Neuronal stem cell (in vitro differentiated cells): ENCODE measurements around the gene TXN2.
"Not testable (repeated sequence)": the region's sequence is repeated elsewhere in the genome, so short reads cannot be mapped to it uniquely, and the experiment has no call there.

ENCODE experiments used
- DNase-seq: peaks from one replicate; pipeline ENCODE4 v3.0.0-alpha.2; 2013; ENCODE audit warnings: low spot score
- H2AFZ ChIP-seq: one replicate; pipeline ENCODE4 v1.6.1; 2013; ENCODE audit warnings: mild to moderate bottlenecking, low read length, inconsistent platforms
- H2AK5ac ChIP-seq: 2 replicates; pipeline ENCODE4 v1.6.1; 2013; ENCODE audit warnings: low read depth, mild to moderate bottlenecking, inconsistent platforms, low read length, moderate library complexity, mixed read lengths
- H2BK120ac ChIP-seq: 2 replicates; pipeline ENCODE4 v1.6.1; 2013; ENCODE audit warnings: low read depth, mild to moderate bottlenecking, inconsistent platforms, low read length, moderate library complexity, mixed read lengths
- H2BK12ac ChIP-seq: one replicate; pipeline ENCODE4 v1.6.1; 2013; ENCODE audit warnings: low read length, inconsistent platforms
- H2BK15ac ChIP-seq: 2 replicates; pipeline ENCODE4 v1.6.1; 2013; ENCODE audit warnings: mild to moderate bottlenecking, low read length, inconsistent platforms, mixed read lengths
- H2BK5ac ChIP-seq: one replicate; pipeline ENCODE4 v1.6.1; 2013; ENCODE audit warnings: inconsistent platforms, mild to moderate bottlenecking, low read length, moderate library complexity
- H3K14ac ChIP-seq: one replicate; pipeline ENCODE4 v1.6.1; 2013; ENCODE audit warnings: low read length, inconsistent platforms
- H3K18ac ChIP-seq: 2 replicates; pipeline ENCODE4 v1.6.1; 2013; ENCODE audit warnings: low read length, inconsistent platforms
- H3K23ac ChIP-seq: 2 replicates; pipeline ENCODE4 v1.6.1; 2013; ENCODE audit warnings: low read depth, mild to moderate bottlenecking, mixed read lengths, low read length, inconsistent platforms; ENCODE audit not compliant: poor library complexity
- H3K27ac ChIP-seq: replicated peaks from 3 replicates; pipeline ENCODE4 v1.5.1; 2013; ENCODE audit warnings: low read length, inconsistent platforms
- H3K27me3 ChIP-seq, 3 experiments: 2 replicates each; pipeline ENCODE4 v1.6.1; 2013; ENCODE audit warnings: low read length in 3 of 3, mild to moderate bottlenecking in 2 of 3, inconsistent platforms in 1 of 3, low read depth in 1 of 3, mixed read lengths in 1 of 3, moderate library complexity in 1 of 3; ENCODE audit not compliant: control insufficient read depth in 3 of 3, insufficient read depth in 3 of 3
- H3K36me3 ChIP-seq, 2 donors: replicated peaks in 1 of 2; 2 replicates each; pipeline ENCODE4 v1.6.1; 2013; ENCODE audit warnings: low read length in 2 of 2; ENCODE audit not compliant: control insufficient read depth in 2 of 2, insufficient read depth in 2 of 2
- H3K4ac ChIP-seq: 2 replicates; pipeline ENCODE4 v1.6.1; 2013; ENCODE audit warnings: inconsistent platforms, mild to moderate bottlenecking, low read length, moderate library complexity
- H3K4me1 ChIP-seq, 2 donors: 1 replicate in 1 of 2; 2 replicates in 1 of 2; pipeline ENCODE4 v1.6.1; 2013; ENCODE audit warnings: low read length in 2 of 2, low read depth in 1 of 2; ENCODE audit not compliant: control insufficient read depth in 2 of 2, insufficient read depth in 1 of 2
- H3K4me2 ChIP-seq: one replicate; pipeline ENCODE4 v1.6.1; 2013; ENCODE audit warnings: mild to moderate bottlenecking, low read length, inconsistent platforms; ENCODE audit not compliant: insufficient read depth, poor library complexity, severe bottlenecking
- H3K4me3 ChIP-seq, 2 donors: 2 replicates each; pipeline ENCODE4 v1.5.1; 2013; ENCODE audit warnings: low read length in 2 of 2, mild to moderate bottlenecking in 2 of 2, inconsistent platforms in 1 of 2, moderate library complexity in 1 of 2
- H3K79me1 ChIP-seq: one replicate; pipeline ENCODE4 v1.6.1; 2013; ENCODE audit warnings: low read depth, mild to moderate bottlenecking, inconsistent platforms, low read length, moderate library complexity
- H3K9ac ChIP-seq: one replicate; pipeline ENCODE4 v1.6.1; 2013; ENCODE audit warnings: mild to moderate bottlenecking, low read depth, low read length, inconsistent platforms; ENCODE audit not compliant: poor library complexity
- H3K9me3 ChIP-seq, 2 donors: replicated peaks in 1 of 2; 2 replicates each; pipeline versions ENCODE3 to v1.6.1; 2013; ENCODE audit warnings: low read length in 2 of 2, mild to moderate bottlenecking in 2 of 2, inconsistent platforms in 1 of 2, low read depth in 1 of 2, mixed read lengths in 1 of 2, moderate library complexity in 1 of 2; ENCODE audit not compliant: control insufficient read depth in 2 of 2, insufficient read depth in 1 of 2
- H4K8ac ChIP-seq: one replicate; pipeline ENCODE4 v1.6.1; 2013; ENCODE audit warnings: low read depth, mild to moderate bottlenecking, inconsistent platforms, low read length, moderate library complexity
- H4K91ac ChIP-seq: one replicate; pipeline ENCODE4 v1.6.1; 2013; ENCODE audit warnings: low read length, low read depth, mild to moderate bottlenecking, inconsistent platforms; ENCODE audit not compliant: poor library complexity
- WGBS, 2 donors: extraction: QIAGEN DNeasy Blood & Tissue Kit; methylation state at CpG; one replicate each; pipeline ENCODE4 v1.1.7; 2013; ENCODE audit warnings: missing lambda C conversion rate in 2 of 2, mixed read lengths in 1 of 2; ENCODE audit not compliant: insufficient read length in 2 of 2, insufficient replicate concordance in 1 of 2; ENCODE audit errors: extremely low coverage in 2 of 2; 5-methylcytosine and 5-hydroxymethylcytosine counted together

The TXN2 gene

DNA sequence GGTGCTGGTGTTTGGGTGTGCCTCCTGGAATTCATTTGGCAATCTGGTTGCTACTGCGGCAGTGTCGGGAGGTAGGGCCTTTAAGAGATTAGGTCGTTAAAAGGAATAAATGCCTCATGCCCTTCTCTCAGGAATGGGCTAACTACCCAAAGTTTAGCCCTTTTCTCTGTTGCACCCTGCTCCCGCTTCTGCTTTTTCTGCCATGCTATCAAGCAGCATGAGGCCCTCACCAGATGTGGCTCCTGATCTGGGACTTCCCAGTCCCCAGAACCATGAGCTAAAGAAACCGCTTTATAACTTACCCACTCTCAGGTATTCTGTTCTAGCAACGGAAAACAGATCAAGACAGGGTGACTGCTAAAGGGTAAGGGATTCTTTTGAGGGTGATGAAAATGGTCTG, 41.2 kb upstream of the TXN2 start:
- peaks cover 65 to 95% of the 10 kb centered on the region in 2 donors for H3K36me3 ChIP-seq
- WGBS, 2 donors = no CpG with 5 or more reads among the region's 6 CpGs
- no peak overlapping the region for H2AK5ac ChIP-seq
- H3K18ac ChIP-seq = no peak overlapping the region
- no peaks in the 10 kb centered on the region for H3K4me1 ChIP-seq
- H3K9ac ChIP-seq = no peak overlapping the region
- H3K23ac ChIP-seq = no peak overlapping the region
- H3K27ac ChIP-seq = no peak overlapping the region
- H2BK12ac ChIP-seq = no peak overlapping the region
- no peak overlapping the region for H3K14ac ChIP-seq
- H4K8ac ChIP-seq = no peak overlapping the region
- H3K27me3 ChIP-seq = no peaks in the 10 kb centered on the region
- H2BK120ac ChIP-seq = no peak overlapping the region
- no peak overlapping the region for H2AFZ ChIP-seq
- H3K4me3 ChIP-seq = no peak overlapping the region
- peaks cover 3% of the 10 kb centered on the region for H3K79me1 ChIP-seq
- H3K4ac ChIP-seq = no peak overlapping the region
- no peak for DNase-seq
- no peak overlapping the region for H2BK15ac ChIP-seq
- no peaks in the 10 kb centered on the region for H3K9me3 ChIP-seq
- no peak overlapping the region for H2BK5ac ChIP-seq
- no peak overlapping the region for H3K4me2 ChIP-seq
- H4K91ac ChIP-seq = no peak overlapping the region

DNA sequence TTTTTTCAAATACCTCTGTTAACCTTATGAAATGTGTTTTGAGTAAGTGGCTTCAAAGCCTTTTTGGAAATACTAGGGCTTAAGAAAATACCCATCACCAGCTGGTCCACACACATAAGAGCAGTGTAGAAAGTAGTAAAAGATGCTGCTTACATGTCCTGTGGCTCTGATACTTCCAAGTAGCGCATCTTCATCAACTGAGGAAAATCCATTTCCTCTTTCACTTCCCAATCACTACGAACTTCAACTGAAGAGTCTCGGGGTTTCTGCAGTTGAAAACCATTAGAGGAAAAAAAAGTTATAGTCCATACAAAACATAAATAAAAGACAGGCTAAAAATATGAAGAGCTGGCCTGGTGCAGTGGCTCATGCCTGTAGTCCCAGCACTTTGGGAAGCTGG, 39.0 kb upstream of the TXN2 start:
- Histone ChIP-seq H3K79me1 (no peaks in the 10 kb centered on the region), H4K91ac (no peak overlapping the region), H3K23ac (no peak overlapping the region), H2AK5ac (no peak overlapping the region), H2BK15ac (no peak overlapping the region), H3K9me3 (peaks cover 0 to 1% of the 10 kb centered on the region in 2 donors), H3K4me3 (no peak overlapping the region), H3K4me1 (no peaks in the 10 kb centered on the region), H3K4ac (no peak overlapping the region), H3K27me3 (no peaks in the 10 kb centered on the region), H3K36me3 (peaks cover 72 to 99% of the 10 kb centered on the region in 2 donors), H4K8ac (no peak overlapping the region), H3K27ac (no peak overlapping the region), H3K14ac (no peak overlapping the region), H3K9ac (no peak overlapping the region), H2BK12ac (no peak overlapping the region), H3K18ac (no peak overlapping the region), H3K4me2 (no peak overlapping the region), H2BK5ac (no peak overlapping the region), H2AFZ (no peak overlapping the region), H2BK120ac (no peak overlapping the region)
- DNase-seq = no peak
- WGBS, 2 donors = no CpG with 5 or more reads among the region's 3 CpGs

DNA sequence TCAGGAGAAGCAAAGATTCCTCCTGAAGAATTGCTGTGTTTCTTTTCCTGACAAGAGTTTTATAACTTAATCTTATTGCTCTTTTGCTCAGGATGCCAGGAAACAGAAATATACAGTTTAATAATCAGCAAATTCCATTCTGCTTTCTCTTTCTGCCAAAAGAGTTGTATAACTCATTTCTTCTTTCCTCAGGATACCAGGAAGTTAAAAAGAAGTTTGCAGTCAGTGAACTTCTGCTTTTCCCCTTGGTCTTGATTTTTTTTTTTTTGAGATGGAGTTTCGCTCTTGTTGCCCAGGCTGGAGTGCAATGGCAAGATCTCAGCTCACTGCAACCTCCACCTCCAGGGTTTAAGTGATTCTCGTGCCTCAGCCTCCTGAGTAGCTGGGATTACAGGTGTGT, 38.5 kb upstream of the TXN2 start:
- WGBS, 2 donors = no CpG with 5 or more reads among the region's 2 CpGs
- H2BK120ac ChIP-seq, H3K4me1 ChIP-seq, H3K4me3 ChIP-seq, H3K14ac ChIP-seq, H3K9me3 ChIP-seq, H2AFZ ChIP-seq, H2BK15ac ChIP-seq, H3K4ac ChIP-seq, H3K27me3 ChIP-seq, DNase-seq, H2AK5ac ChIP-seq, H2BK5ac ChIP-seq, H3K9ac ChIP-seq, H3K79me1 ChIP-seq, H3K18ac ChIP-seq, H3K23ac ChIP-seq, H4K8ac ChIP-seq, H2BK12ac ChIP-seq, H3K27ac ChIP-seq, H4K91ac ChIP-seq, H3K4me2 ChIP-seq: not testable (repeated sequence)
- peaks cover 73 to 99% of the 10 kb centered on the region in 2 donors for H3K36me3 ChIP-seq

DNA sequence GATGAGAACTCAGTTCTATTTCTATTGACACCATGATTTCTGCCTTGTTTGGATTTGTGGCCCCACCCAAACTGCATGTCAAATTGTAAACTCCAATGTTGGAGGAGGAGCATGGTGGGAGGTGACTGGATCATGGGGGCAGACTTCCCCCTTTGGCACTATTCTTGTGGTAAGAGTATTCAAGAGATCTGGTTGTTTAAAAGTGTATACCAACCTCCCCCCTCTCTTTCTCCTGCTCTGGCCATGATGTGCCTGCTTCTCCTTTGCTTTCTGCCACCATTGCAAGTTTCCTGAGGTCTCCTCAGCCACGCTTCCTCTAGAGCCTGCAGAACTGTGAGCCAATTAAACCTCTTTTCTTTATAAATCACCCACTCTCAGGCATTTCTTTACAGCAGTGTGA, 33.3 kb upstream of the TXN2 start:
- Histone ChIP-seq H4K8ac (no peak overlapping the region), H3K14ac (no peak overlapping the region), H3K36me3 (peaks cover 70 to 95% of the 10 kb centered on the region in 2 donors), H3K27ac (no peak overlapping the region), H3K9me3 (peaks cover 0 to 1% of the 10 kb centered on the region in 2 donors), H2BK15ac (no peak overlapping the region), H2AK5ac (no peak overlapping the region), H3K27me3 (no peaks in the 10 kb centered on the region), H3K4me3 (no peak overlapping the region), H3K4me1 (no peaks in the 10 kb centered on the region), H3K4me2 (no peak overlapping the region), H2BK5ac (no peak overlapping the region), H2BK120ac (no peak overlapping the region), H3K79me1 (no peaks in the 10 kb centered on the region), H3K9ac (no peak overlapping the region), H2AFZ (no peak overlapping the region), H3K4ac (no peak overlapping the region), H3K23ac (no peak overlapping the region), H2BK12ac (no peak overlapping the region), H4K91ac (no peak overlapping the region), H3K18ac (no peak overlapping the region)
- no peak for DNase-seq
- no CpG with 5 or more reads among the region's 1 CpG for WGBS, 2 donors
